SH-SY5Y (cell line): ENCODE measurements around the gene RHBG.

Source experiments
- GATA2 ChIP-seq: IDR thresholded peaks from 2 replicates; pipeline ENCODE4 v1.6.1; 2011; ENCODE audit warnings: mild to moderate bottlenecking, low read depth, low read length
- GATA3 ChIP-seq: IDR thresholded peaks from 2 replicates; pipeline ENCODE4 v1.6.1; 2011; ENCODE audit warnings: low read depth, mild to moderate bottlenecking, low read length, moderate library complexity

DNA sequence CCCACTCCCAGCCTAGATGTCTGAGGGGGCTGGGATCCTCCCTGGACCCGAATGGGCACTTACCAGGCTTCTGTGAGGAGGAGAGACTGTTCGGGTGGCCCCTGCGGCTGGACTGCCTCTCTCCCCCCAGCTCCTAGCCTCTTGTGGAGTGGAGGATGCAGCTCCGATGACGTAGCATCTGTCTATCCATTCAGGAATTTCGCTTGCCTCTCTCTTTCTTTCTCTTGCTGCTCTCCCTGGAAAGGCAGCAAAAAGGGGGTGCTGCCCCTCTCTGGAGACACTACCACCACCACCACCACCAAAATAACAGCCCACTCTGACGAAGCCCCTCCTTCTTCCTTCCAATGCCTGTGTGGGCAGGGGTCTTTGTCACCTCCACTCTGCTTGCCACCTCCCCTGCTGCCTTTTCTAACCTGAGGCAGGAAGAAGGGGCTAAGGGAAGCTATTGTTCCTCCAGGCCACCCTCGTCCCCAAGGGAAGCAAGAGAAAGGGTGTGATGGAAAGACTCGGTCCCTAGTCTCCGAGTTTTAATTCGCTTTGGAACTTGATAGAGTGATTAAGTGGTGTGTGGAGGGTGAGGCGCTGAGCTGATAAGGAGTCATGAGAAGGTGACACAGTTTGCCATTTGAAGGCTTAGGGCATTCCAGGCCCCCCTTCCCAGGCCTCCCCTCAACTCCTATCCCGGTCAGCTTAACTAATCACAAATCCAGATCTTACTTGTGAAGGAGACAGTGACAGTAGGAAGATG, 60.5 kb downstream of the RHBG start:
- TF ChIP-seq GATA3: no peak
- TF ChIP-seq GATA2: no peak
